ENCODE measurements around the gene MRFAP1.
"Not testable (repeated sequence)": the region's sequence is repeated elsewhere in the genome, so short reads cannot be mapped to it uniquely, and the experiment has no call there.

The MRFAP1 gene

GRCh38 chr4:6622744-6623143 lies 17.7 kb upstream of the MRFAP1 start:
- no peak overlapping the region for H3K4me2 ChIP-seq (ENCODE audit: low read length)
- H3K4me1 ChIP-seq (ENCODE audit: control insufficient read depth, insufficient read depth, low read length) = no peaks in the 10 kb centered on the region
- no peaks in the 10 kb centered on the region for H3K27me3 ChIP-seq (ENCODE audit: control insufficient read depth, insufficient read depth, low read length)
- H3K36me3 ChIP-seq (ENCODE audit: insufficient read depth, low read length) = peaks cover 13% of the 10 kb centered on the region
- no peaks in the 10 kb centered on the region for H3K9me3 ChIP-seq (replicated peaks; ENCODE audit: low read length)
- H3K4me3 ChIP-seq (ENCODE audit: low read length) = no peak overlapping the region
- H3K9ac ChIP-seq (ENCODE audit: low read depth, low read length) = no peak overlapping the region

GRCh38 chr4:6625256-6625655 lies 15.2 kb upstream of the MRFAP1 start:
- Histone ChIP-seq H3K4me2 (ENCODE audit: low read length) (no peak overlapping the region), H3K4me3 (ENCODE audit: low read length) (no peak overlapping the region), H3K9ac (ENCODE audit: low read depth, low read length) (no peak overlapping the region), H3K27me3 (ENCODE audit: control insufficient read depth, insufficient read depth, low read length) (no peaks in the 10 kb centered on the region), H3K9me3 (replicated peaks; ENCODE audit: low read length) (no peaks in the 10 kb centered on the region), H3K36me3 (ENCODE audit: insufficient read depth, low read length) (no peaks in the 10 kb centered on the region), H3K4me1 (ENCODE audit: control insufficient read depth, insufficient read depth, low read length) (no peaks in the 10 kb centered on the region)

GRCh38 chr4:6626066-6626465 lies 14.4 kb upstream of the MRFAP1 start:
- H3K9ac ChIP-seq (ENCODE audit: low read depth, low read length) = no peak overlapping the region
- H3K4me2 ChIP-seq (ENCODE audit: low read length) = no peak overlapping the region
- H3K4me3 ChIP-seq (ENCODE audit: low read length) = no peak overlapping the region
- no peaks in the 10 kb centered on the region for H3K36me3 ChIP-seq (ENCODE audit: insufficient read depth, low read length)
- no peaks in the 10 kb centered on the region for H3K27me3 ChIP-seq (ENCODE audit: control insufficient read depth, insufficient read depth, low read length)
- H3K9me3 ChIP-seq (replicated peaks; ENCODE audit: low read length) = no peaks in the 10 kb centered on the region
- H3K4me1 ChIP-seq (ENCODE audit: control insufficient read depth, insufficient read depth, low read length) = no peaks in the 10 kb centered on the region

- H3K27me3 ChIP-seq (ENCODE audit: control insufficient read depth, insufficient read depth, low read length) = no peaks in the 10 kb centered on the region
- H3K9ac ChIP-seq (ENCODE audit: low read depth, low read length) = no peak overlapping the region
- no peaks in the 10 kb centered on the region for H3K4me1 ChIP-seq (ENCODE audit: control insufficient read depth, insufficient read depth, low read length)
- no peaks in the 10 kb centered on the region for H3K36me3 ChIP-seq (ENCODE audit: insufficient read depth, low read length)
- H3K9me3 ChIP-seq (replicated peaks; ENCODE audit: low read length) = no peaks in the 10 kb centered on the region
- H3K4me3 ChIP-seq (ENCODE audit: low read length) = no peak overlapping the region
- no peak overlapping the region for H3K4me2 ChIP-seq (ENCODE audit: low read length)
These were observed 12.7 kb upstream of the MRFAP1 start for GRCh38 chr4:6627832-6628231.

GRCh38 chr4:6628484-6628883 lies 12.0 kb upstream of the MRFAP1 start:
- not testable (repeated sequence) for H3K4me1 ChIP-seq (ENCODE audit: control insufficient read depth, insufficient read depth, low read length); H3K4me3 ChIP-seq (ENCODE audit: low read length); H3K9ac ChIP-seq (ENCODE audit: low read depth, low read length); H3K36me3 ChIP-seq (ENCODE audit: insufficient read depth, low read length); H3K9me3 ChIP-seq (replicated peaks; ENCODE audit: low read length); H3K4me2 ChIP-seq (ENCODE audit: low read length); H3K27me3 ChIP-seq (ENCODE audit: control insufficient read depth, insufficient read depth, low read length)

GRCh38 chr4:6632125-6632524 lies 8.4 kb upstream of the MRFAP1 start:
- Histone ChIP-seq H3K9me3 (replicated peaks; ENCODE audit: low read length) (no peaks in the 10 kb centered on the region), H3K36me3 (ENCODE audit: insufficient read depth, low read length) (no peaks in the 10 kb centered on the region), H3K4me3 (ENCODE audit: low read length) (no peak overlapping the region), H3K27me3 (ENCODE audit: control insufficient read depth, insufficient read depth, low read length) (no peaks in the 10 kb centered on the region), H3K9ac (ENCODE audit: low read depth, low read length) (no peak overlapping the region), H3K4me2 (ENCODE audit: low read length) (no peak overlapping the region), H3K4me1 (ENCODE audit: control insufficient read depth, insufficient read depth, low read length) (no peaks in the 10 kb centered on the region)

GRCh38 chr4:6633091-6633906 lies 7.2 kb upstream of the MRFAP1 start:
- Histone ChIP-seq H3K9ac (ENCODE audit: low read depth, low read length) (no peak overlapping the region), H3K27me3 (ENCODE audit: control insufficient read depth, insufficient read depth, low read length) (no peaks in the 10 kb centered on the region), H3K4me2 (ENCODE audit: low read length) (no peak overlapping the region), H3K9me3 (replicated peaks; ENCODE audit: low read length) (no peaks in the 10 kb centered on the region), H3K4me1 (ENCODE audit: control insufficient read depth, insufficient read depth, low read length) (no peaks in the 10 kb centered on the region), H3K36me3 (ENCODE audit: insufficient read depth, low read length) (no peaks in the 10 kb centered on the region), H3K4me3 (ENCODE audit: low read length) (no peak overlapping the region)

GRCh38 chr4:6634746-6635145 lies 5.7 kb upstream of the MRFAP1 start:
- no peaks in the 10 kb centered on the region for H3K4me1 ChIP-seq (ENCODE audit: control insufficient read depth, insufficient read depth, low read length)

GRCh38 chr4:6639137-6639680 lies 1.3 kb upstream of the MRFAP1 start:
- Histone ChIP-seq H3K4me1 (ENCODE audit: control insufficient read depth, insufficient read depth, low read length) (peaks cover 13% of the 10 kb centered on the region), H3K4me2 (ENCODE audit: low read length) (no peak overlapping the region), H3K9ac (ENCODE audit: low read depth, low read length) (no peak overlapping the region), H3K27me3 (ENCODE audit: control insufficient read depth, insufficient read depth, low read length) (no peaks in the 10 kb centered on the region), H3K36me3 (ENCODE audit: insufficient read depth, low read length) (peaks cover 19% of the 10 kb centered on the region), H3K4me3 (ENCODE audit: low read length) (no peak overlapping the region), H3K9me3 (replicated peaks; ENCODE audit: low read length) (no peaks in the 10 kb centered on the region)

More at GRCh38 chr4:6634746-6635145, 5.7 kb upstream of the MRFAP1 start:
- Histone ChIP-seq H3K36me3 (ENCODE audit: insufficient read depth, low read length) (no peaks in the 10 kb centered on the region), H3K9ac (ENCODE audit: low read depth, low read length) (no peak overlapping the region), H3K27me3 (ENCODE audit: control insufficient read depth, insufficient read depth, low read length) (no peaks in the 10 kb centered on the region), H3K4me2 (ENCODE audit: low read length) (no peak overlapping the region), H3K4me3 (ENCODE audit: low read length) (no peak overlapping the region), H3K9me3 (replicated peaks; ENCODE audit: low read length) (no peaks in the 10 kb centered on the region)

GRCh38 chr4:6641164-6641970 lies 882 bp downstream of the MRFAP1 start:
- Histone ChIP-seq H3K9ac (ENCODE audit: low read depth, low read length) (peak overlapping the region; percentile 97), H3K36me3 (ENCODE audit: insufficient read depth, low read length) (peaks cover 19% of the 10 kb centered on the region), H3K27me3 (ENCODE audit: control insufficient read depth, insufficient read depth, low read length) (no peaks in the 10 kb centered on the region), H3K4me1 (ENCODE audit: control insufficient read depth, insufficient read depth, low read length) (peaks cover 13% of the 10 kb centered on the region), H3K4me3 (ENCODE audit: low read length) (peak overlapping the region; percentile 94), H3K4me2 (ENCODE audit: low read length) (peak overlapping the region; percentile 90), H3K9me3 (replicated peaks; ENCODE audit: low read length) (no peaks in the 10 kb centered on the region)

- Histone ChIP-seq H3K4me3 (ENCODE audit: low read length) (peak overlapping the region; percentile 94), H3K4me2 (ENCODE audit: low read length) (peak overlapping the region; percentile 90), H3K9ac (ENCODE audit: low read depth, low read length) (peak overlapping the region; percentile 97), H3K27me3 (ENCODE audit: control insufficient read depth, insufficient read depth, low read length) (no peaks in the 10 kb centered on the region), H3K9me3 (replicated peaks; ENCODE audit: low read length) (no peaks in the 10 kb centered on the region), H3K36me3 (ENCODE audit: insufficient read depth, low read length) (peaks cover 19% of the 10 kb centered on the region), H3K4me1 (ENCODE audit: control insufficient read depth, insufficient read depth, low read length) (peaks cover 13% of the 10 kb centered on the region)
These were observed 1.5 kb downstream of the MRFAP1 start for GRCh38 chr4:6641971-6642320.

Measured in skeletal muscle satellite cell (primary cell).